Measurements from ENCODE around the gene ETV4. TPM values are rescaled to one million over a fixed set of nuclear protein-coding genes. Genes with fewer than 3 reads are reported as not detected.
A peak's percentile ranks its signal among the peaks of the same experiment; 100 is the strongest.

Gene ETV4
- polyA plus RNA-seq, 1 of the 3 experiments (the other 2 are of a cell fraction) = 33.2 TPM

DNA sequence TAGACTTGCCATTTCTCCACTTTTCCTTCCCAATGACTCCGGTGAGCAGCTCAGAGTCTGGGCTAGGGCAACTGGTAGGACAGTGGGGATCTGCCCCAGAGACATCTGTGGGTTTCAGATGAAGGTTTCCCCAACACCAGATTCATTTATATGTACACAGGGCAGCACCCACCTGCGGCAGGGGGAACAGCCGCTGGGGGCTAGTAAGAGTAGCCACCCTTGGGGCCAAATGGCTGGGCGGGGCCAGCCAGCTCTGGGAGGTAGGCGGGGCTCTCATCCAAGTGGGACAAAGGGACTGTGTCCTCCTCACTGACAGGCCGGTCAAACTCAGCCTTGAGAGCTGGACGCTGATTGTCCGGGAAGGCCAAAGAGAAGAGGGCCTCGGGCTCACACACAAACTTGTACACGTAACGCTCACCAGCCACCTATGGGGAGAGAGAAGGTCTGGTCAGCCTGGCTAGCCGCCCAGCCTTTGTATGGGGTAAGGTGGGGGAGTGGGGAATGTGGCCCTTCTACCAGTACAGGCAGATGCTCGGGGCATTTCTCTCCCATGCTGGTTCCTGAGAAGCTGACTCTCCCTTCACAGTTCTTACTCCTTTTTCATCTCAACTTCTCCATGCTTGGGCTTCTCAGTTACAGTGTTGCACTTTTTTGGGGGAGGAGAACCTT lies 17.7 kb downstream of the ETV4 start:
- no peak overlapping the region for H3K4me2 ChIP-seq
- peaks cover 20 to 28% of the 10 kb centered on the region in 2 experiments; a peak in 3 of 4 replicates for H3K4me1 ChIP-seq (ENCODE audit: control insufficient read depth in 1 of 2, insufficient read depth in 2 of 2, low read depth in 1 of 2, low read length in 1 of 2)
- H3K9me2 ChIP-seq = no peaks in the 10 kb centered on the region
- H3F3A ChIP-seq (replicated peaks; ENCODE audit: insufficient read depth) = peaks cover 20% of the 10 kb centered on the region
- H2AFZ ChIP-seq (ENCODE audit: low read depth) = no peak overlapping the region
- ChIA-PET POLR2A (interaction anchor here (0.5 to 1.8 kb wide), 4 partner anchors 10 to 521 kb away, joined by 4 to 5 read pairs (median 4); no protein-coding TSS in a partner anchor), CTCF (interaction anchor here (0.7 to 4.4 kb wide), 7 partner anchors 9 to 145 kb away, joined by 3 to 20 read pairs (median 4); partner anchors contain the start of gene DHX8)
- no peaks in the 10 kb centered on the region for H4K20me1 ChIP-seq (ENCODE audit: insufficient read depth)
- peak overlapping the region; percentile 88 to 95; a peak in 3 of 4 replicates for H3K27ac ChIP-seq (ENCODE audit: low read depth in 2 of 2, low read length in 1 of 2)
- no peak overlapping the region for H3K4me3 ChIP-seq (ENCODE audit: low read depth in 2 of 2, low read length in 1 of 2)
- no peak overlapping the region for H3K9ac ChIP-seq
- no peak for TF ChIP-seq RXRA (IDR thresholded peaks at IDR 0.05; ENCODE audit: borderline replicate concordance, low read depth)
- H3K36me3 ChIP-seq (replicated peaks in 1 of 2; ENCODE audit: control insufficient read depth in 1 of 2, insufficient read depth in 2 of 2, low read length in 1 of 2) = peaks cover 30 to 41% of the 10 kb centered on the region in 2 experiments
- H3K9me3 ChIP-seq = no peaks in the 10 kb centered on the region
- peaks cover 3% of the 10 kb centered on the region; the same call in 1 of the 2 replicates for H3K79me2 ChIP-seq (ENCODE audit: insufficient read depth)
- 90% methylated on average over 10 of the region's 13 CpGs for WGBS (ENCODE audit: low lambda C conversion rate)
- no peak for DNase-seq
- no peaks in the 10 kb centered on the region for H3K27me3 ChIP-seq (ENCODE audit: insufficient read depth)

DNA sequence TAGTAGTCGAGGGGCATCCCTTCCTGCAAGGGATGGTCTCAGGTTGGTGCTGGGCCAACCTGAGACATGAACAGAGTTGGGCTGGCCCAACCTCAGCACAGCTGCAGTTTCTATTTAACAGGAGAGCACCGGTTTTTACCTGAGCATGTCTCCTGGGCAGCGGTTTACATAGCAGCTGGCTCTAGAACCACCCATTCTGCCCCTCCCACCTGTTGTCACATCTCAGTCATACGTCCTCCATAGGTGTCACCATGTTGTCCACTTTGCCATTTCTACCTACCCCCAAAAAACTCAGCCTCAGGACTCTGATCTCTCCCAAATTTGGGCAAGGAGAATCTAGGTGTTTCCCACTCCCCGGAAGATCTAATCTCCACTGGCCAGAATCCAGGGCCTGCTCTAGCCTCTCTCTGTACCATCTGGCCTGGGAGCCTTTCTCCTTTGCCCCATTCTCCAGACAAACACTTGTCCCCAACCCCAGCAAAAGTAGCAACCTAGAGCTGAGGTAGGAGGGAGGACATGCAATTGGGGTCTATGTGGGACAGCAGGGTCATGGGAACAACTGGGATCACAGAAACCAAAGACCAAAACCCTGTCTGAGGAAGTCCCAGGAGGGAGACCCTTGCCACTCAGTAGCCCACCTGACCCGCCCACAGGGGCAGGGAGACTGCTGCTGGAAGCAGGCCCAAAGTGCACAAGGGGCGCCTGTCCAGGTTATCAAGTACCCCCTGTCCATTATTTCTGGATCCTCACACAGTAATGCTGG lies 19.1 kb downstream of the ETV4 start:
- DNase-seq = no peak
- Histone ChIP-seq H4K20me1 (ENCODE audit: insufficient read depth) (no peaks in the 10 kb centered on the region), H3F3A (replicated peaks; ENCODE audit: insufficient read depth) (peaks cover 19% of the 10 kb centered on the region), H3K9me2 (no peaks in the 10 kb centered on the region), H3K9me3 (no peaks in the 10 kb centered on the region), H3K36me3 (replicated peaks in 1 of 2; ENCODE audit: control insufficient read depth in 1 of 2, insufficient read depth in 2 of 2, low read length in 1 of 2) (peaks cover 39 to 50% of the 10 kb centered on the region in 2 experiments), H3K27me3 (ENCODE audit: insufficient read depth) (no peaks in the 10 kb centered on the region), H3K9ac (no peak overlapping the region), H3K4me2 (no peak overlapping the region), H3K27ac (ENCODE audit: low read depth in 2 of 2, low read length in 1 of 2) (no peak overlapping the region), H3K4me1 (ENCODE audit: control insufficient read depth in 1 of 2, insufficient read depth in 2 of 2, low read depth in 1 of 2, low read length in 1 of 2) (peaks cover 20 to 28% of the 10 kb centered on the region in 2 experiments; a peak in 3 of 4 replicates), H2AFZ (ENCODE audit: low read depth) (no peak overlapping the region), H3K79me2 (ENCODE audit: insufficient read depth) (peaks cover 5% of the 10 kb centered on the region; the same call in 1 of the 2 replicates), H3K4me3 (ENCODE audit: low read depth in 2 of 2, low read length in 1 of 2) (no peak overlapping the region)
- ChIA-PET CTCF (interaction anchor here (1.0 to 4.4 kb wide), 9 partner anchors 9 to 168 kb away, joined by 3 to 20 read pairs (median 6); partner anchors contain the start of gene DHX8), POLR2A (interaction anchor here (1.8 kb wide), 1 partner anchor 16 kb away, joined by 5 read pairs; no protein-coding TSS in a partner anchor)
- 87% methylated on average over 6 of the region's 7 CpGs for WGBS (ENCODE audit: low lambda C conversion rate)
- TF ChIP-seq TEAD4 (IDR thresholded peaks at IDR 0.05; ENCODE audit: borderline replicate concordance, insufficient read depth) (no peak), YY1 (IDR thresholded peaks at IDR 0.05; ENCODE audit: low read depth) (no peak), SIN3A (IDR thresholded peaks at IDR 0.05; ENCODE audit: borderline replicate concordance, low read depth, low read length) (no peak), FOXM1 (IDR thresholded peaks at IDR 0.05; ENCODE audit: low read depth) (no peak), MEF2A (IDR thresholded peaks at IDR 0.05; ENCODE audit: borderline replicate concordance, low read depth) (no peak), POLR2AphosphoS5 (IDR thresholded peaks at IDR 0.05; ENCODE audit: low read depth, low read length) (no peak), FOSL2 (IDR thresholded peaks at IDR 0.05; ENCODE audit: borderline replicate concordance, low read depth) (no peak), GABPA (IDR thresholded peaks at IDR 0.05; ENCODE audit: low read depth) (no peak), RFX5 (IDR thresholded peaks at IDR 0.05; ENCODE audit: low read length) (no peak), SMC3 (IDR thresholded peaks at IDR 0.05; ENCODE audit: low read depth, low read length) (no peak), CHD2 (IDR thresholded peaks at IDR 0.05; ENCODE audit: low read length, partially characterized antibody) (no peak), NFIC (IDR thresholded peaks at IDR 0.05; ENCODE audit: borderline replicate concordance) (no peak), NRF1 (IDR thresholded peaks at IDR 0.05; ENCODE audit: low read depth, low read length) (no peak), RXRA (IDR thresholded peaks at IDR 0.05; ENCODE audit: borderline replicate concordance, low read depth) (no peak)
- TF ChIP-seq, protein P1, sequence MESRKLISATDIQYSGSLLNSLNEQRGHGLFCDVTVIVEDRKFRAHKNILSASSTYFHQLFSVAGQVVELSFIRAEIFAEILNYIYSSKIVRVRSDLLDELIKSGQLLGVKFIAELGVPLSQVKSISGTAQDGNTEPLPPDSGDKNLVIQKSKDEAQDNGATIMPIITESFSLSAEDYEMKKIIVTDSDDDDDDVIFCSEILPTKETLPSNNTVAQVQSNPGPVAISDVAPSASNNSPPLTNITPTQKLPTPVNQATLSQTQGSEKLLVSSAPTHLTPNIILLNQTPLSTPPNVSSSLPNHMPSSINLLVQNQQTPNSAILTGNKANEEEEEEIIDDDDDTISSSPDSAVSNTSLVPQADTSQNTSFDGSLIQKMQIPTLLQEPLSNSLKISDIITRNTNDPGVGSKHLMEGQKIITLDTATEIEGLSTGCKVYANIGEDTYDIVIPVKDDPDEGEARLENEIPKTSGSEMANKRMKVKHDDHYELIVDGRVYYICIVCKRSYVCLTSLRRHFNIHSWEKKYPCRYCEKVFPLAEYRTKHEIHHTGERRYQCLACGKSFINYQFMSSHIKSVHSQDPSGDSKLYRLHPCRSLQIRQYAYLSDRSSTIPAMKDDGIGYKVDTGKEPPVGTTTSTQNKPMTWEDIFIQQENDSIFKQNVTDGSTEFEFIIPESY (IDR thresholded peaks at IDR 0.05; ENCODE audit: borderline replicate concordance, low read depth) = no peak
- TF ChIP-seq, protein P2, sequence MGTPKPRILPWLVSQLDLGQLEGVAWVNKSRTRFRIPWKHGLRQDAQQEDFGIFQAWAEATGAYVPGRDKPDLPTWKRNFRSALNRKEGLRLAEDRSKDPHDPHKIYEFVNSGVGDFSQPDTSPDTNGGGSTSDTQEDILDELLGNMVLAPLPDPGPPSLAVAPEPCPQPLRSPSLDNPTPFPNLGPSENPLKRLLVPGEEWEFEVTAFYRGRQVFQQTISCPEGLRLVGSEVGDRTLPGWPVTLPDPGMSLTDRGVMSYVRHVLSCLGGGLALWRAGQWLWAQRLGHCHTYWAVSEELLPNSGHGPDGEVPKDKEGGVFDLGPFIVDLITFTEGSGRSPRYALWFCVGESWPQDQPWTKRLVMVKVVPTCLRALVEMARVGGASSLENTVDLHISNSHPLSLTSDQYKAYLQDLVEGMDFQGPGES (IDR thresholded peaks at IDR 0.05; ENCODE audit: low read depth, low read length) = no peak
- TF ChIP-seq, protein P3, sequence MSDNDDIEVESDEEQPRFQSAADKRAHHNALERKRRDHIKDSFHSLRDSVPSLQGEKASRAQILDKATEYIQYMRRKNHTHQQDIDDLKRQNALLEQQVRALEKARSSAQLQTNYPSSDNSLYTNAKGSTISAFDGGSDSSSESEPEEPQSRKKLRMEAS (IDR thresholded peaks at IDR 0.05; ENCODE audit: low read depth) = no peak
- TF ChIP-seq, protein P4, sequence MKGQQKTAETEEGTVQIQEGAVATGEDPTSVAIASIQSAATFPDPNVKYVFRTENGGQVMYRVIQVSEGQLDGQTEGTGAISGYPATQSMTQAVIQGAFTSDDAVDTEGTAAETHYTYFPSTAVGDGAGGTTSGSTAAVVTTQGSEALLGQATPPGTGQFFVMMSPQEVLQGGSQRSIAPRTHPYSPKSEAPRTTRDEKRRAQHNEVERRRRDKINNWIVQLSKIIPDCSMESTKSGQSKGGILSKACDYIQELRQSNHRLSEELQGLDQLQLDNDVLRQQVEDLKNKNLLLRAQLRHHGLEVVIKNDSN (IDR thresholded peaks at IDR 0.05; ENCODE audit: borderline replicate concordance, low read depth) = no peak
